ENCODE results near the gene ZMYND8. TPM values are rescaled to one million over a fixed set of nuclear protein-coding genes. Genes with fewer than 3 reads are reported as not detected.

Gene ZMYND8
- total RNA-seq, 4 donors from 2014 or later, result 44.6 to 78.6 (median 65.8) TPM

GRCh38 chr20:47283411-47283810, 73.1 kb downstream of the ZMYND8 start:
- 90% methylated on average over 3 of the region's 3 CpGs for WGBS
- Histone ChIP-seq H3K27me3 (no peaks in the 10 kb centered on the region), H3K27ac (replicated peaks in 1 of 4) (no peak overlapping the region), H3K4me1 (peaks cover 0 to 7% (median 4%) of the 10 kb centered on the region in 4 donors), H3K4me3 (no peak overlapping the region), H3K36me3 (peaks cover 42 to 99% (median 88%) of the 10 kb centered on the region in 4 donors), H3K9me3 (no peaks in the 10 kb centered on the region)
- no peak for TF ChIP-seq POLR2A (IDR thresholded peaks at IDR 0.05; ENCODE audit: low read depth)
- no peak for TF ChIP-seq POLR2AphosphoS5 (IDR thresholded peaks at IDR 0.05)
- no peak for TF ChIP-seq EP300 (IDR thresholded peaks at IDR 0.05)
- TF ChIP-seq, protein P1, sequence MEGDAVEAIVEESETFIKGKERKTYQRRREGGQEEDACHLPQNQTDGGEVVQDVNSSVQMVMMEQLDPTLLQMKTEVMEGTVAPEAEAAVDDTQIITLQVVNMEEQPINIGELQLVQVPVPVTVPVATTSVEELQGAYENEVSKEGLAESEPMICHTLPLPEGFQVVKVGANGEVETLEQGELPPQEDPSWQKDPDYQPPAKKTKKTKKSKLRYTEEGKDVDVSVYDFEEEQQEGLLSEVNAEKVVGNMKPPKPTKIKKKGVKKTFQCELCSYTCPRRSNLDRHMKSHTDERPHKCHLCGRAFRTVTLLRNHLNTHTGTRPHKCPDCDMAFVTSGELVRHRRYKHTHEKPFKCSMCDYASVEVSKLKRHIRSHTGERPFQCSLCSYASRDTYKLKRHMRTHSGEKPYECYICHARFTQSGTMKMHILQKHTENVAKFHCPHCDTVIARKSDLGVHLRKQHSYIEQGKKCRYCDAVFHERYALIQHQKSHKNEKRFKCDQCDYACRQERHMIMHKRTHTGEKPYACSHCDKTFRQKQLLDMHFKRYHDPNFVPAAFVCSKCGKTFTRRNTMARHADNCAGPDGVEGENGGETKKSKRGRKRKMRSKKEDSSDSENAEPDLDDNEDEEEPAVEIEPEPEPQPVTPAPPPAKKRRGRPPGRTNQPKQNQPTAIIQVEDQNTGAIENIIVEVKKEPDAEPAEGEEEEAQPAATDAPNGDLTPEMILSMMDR (IDR thresholded peaks at IDR 0.05), result no peak
- intact Hi-C loops (cut with DNase I), result no loop called here
- no peak for DNase-seq (ENCODE audit: extremely low spot score)

DNA sequence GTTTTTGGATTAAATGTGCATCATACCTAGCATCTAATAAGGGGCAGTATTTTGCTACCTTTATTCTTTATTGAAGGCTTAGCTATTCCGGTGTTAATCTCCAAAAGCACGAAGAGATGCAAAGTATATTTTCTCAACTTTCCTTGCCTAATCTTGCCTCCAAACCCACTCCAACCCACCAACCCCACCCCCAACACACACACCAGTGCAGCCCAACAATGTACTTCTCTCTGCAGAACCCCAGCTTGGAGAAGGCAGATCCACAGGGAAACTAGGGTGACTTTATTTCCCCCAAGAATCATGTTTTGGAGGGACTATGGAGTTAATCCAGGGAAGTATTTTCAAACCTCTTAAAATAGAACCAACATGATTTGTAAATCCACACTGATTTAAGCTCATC, 73.6 kb downstream of the ZMYND8 start:
- Histone ChIP-seq H3K27ac (replicated peaks in 1 of 4) (no peak overlapping the region), H3K4me3 (no peak overlapping the region), H3K4me1 (peaks cover 0 to 10% (median 4%) of the 10 kb centered on the region in 4 donors), H3K27me3 (no peaks in the 10 kb centered on the region), H3K36me3 (peaks cover 37 to 96% (median 90%) of the 10 kb centered on the region in 4 donors), H3K9me3 (no peaks in the 10 kb centered on the region)
- 96% methylated on average over 2 of the region's 2 CpGs for whole genome bisulfite sequencing
- intact Hi-C loops (cut with DNase I), result no loop called here
- no peak for TF ChIP-seq POLR2AphosphoS5 (IDR thresholded peaks at IDR 0.05)
- no peak for TF ChIP-seq EP300 (IDR thresholded peaks at IDR 0.05)
- TF ChIP-seq, protein P1 (IDR thresholded peaks at IDR 0.05), result no peak
- no peak for DNase-seq (ENCODE audit: extremely low spot score)

DNA sequence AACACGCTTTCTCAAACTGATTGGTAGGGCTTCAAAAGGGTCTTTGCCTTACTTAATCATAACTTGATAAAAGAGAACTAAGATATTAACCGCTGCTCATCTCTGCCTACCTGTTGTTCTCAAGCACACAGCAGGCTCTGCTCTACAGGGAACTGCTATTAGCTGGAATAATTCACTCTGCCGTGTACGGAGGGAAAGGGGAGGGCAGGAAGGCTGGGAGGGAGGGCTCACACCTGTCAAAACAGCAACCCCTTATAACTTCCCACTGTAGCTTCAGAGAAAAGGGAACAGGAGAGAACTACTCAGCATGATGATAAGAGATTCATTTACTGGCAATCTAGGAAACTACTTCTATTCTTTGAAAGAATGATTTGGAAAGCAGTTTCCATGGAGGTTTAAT, 75.1 kb downstream of the ZMYND8 start:
- Histone ChIP-seq H3K27me3 (no peaks in the 10 kb centered on the region), H3K27ac (replicated peaks in 1 of 4) (no peak overlapping the region), H3K36me3 (peaks cover 24 to 83% (median 80%) of the 10 kb centered on the region in 4 donors), H3K4me1 (peaks cover 12 to 25% (median 19%) of the 10 kb centered on the region in 4 donors), H3K4me3 (no peak overlapping the region), H3K9me3 (no peaks in the 10 kb centered on the region)
- no peak for DNase-seq (ENCODE audit: extremely low spot score)
- intact Hi-C loops (cut with DNase I), result no loop called here
- TF ChIP-seq POLR2A (IDR thresholded peaks at IDR 0.05; ENCODE audit: low read depth), result no peak
- TF ChIP-seq, protein P1 (IDR thresholded peaks at IDR 0.05), result no peak
- TF ChIP-seq EP300 (IDR thresholded peaks at IDR 0.05), result no peak
- no peak for TF ChIP-seq POLR2AphosphoS5 (IDR thresholded peaks at IDR 0.05)
- WGBS, result 67% methylated on average over 4 of the region's 4 CpGs

GRCh38 chr20:47280668-47281067, 75.8 kb downstream of the ZMYND8 start:
- intact Hi-C loops (cut with DNase I), result no loop called here
- peaks cover 27 to 83% (median 81%) of the 10 kb centered on the region in 4 donors for H3K36me3 ChIP-seq
- WGBS, result 82% methylated on average over 3 of the region's 3 CpGs
- TF ChIP-seq, protein P1 (IDR thresholded peaks at IDR 0.05), result no peak
- TF ChIP-seq EP300 (IDR thresholded peaks at IDR 0.05), result no peak
- H3K27me3 ChIP-seq, result no peaks in the 10 kb centered on the region
- H3K9me3 ChIP-seq, result no peaks in the 10 kb centered on the region
- H3K27ac ChIP-seq (replicated peaks in 1 of 4), result no peak overlapping the region
- H3K4me3 ChIP-seq, result no peak overlapping the region
- H3K4me1 ChIP-seq, result peaks cover 16 to 32% (median 26%) of the 10 kb centered on the region in 4 donors
- no peak for DNase-seq (ENCODE audit: extremely low spot score)

DNA sequence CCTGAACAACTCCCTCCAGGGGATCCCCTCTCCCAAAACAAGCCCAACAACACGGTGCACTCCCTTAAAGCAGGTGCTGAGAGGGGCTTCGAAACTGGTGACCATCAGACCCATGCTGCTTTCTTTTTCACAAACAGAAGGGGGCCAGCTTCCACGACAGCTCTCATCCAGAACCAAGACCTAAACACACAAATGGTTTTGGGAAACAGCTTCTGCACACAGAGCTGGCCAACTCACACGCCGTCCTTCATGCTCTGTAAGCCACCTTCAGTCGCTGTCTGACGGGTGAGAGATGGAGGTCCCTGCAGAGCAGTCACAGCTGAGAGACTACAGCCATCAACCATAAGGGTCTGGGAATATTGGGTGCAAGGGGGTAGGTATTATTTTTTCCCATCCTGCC, 76.3 kb downstream of the ZMYND8 start:
- Histone ChIP-seq H3K27me3 (no peaks in the 10 kb centered on the region), H3K36me3 (peaks cover 27 to 83% (median 81%) of the 10 kb centered on the region in 4 donors), H3K9me3 (no peaks in the 10 kb centered on the region), H3K4me3 (no peak overlapping the region), H3K27ac (replicated peaks in 1 of 4) (no peak overlapping the region), H3K4me1 (peaks cover 20 to 37% (median 30%) of the 10 kb centered on the region in 4 donors)
- 82% methylated on average over 7 of the region's 7 CpGs for WGBS
- TF ChIP-seq, protein P1 (IDR thresholded peaks at IDR 0.05), result no peak
- TF ChIP-seq POLR2AphosphoS5 (IDR thresholded peaks at IDR 0.05) (no peak), POLR2A (IDR thresholded peaks at IDR 0.05; ENCODE audit: low read depth) (no peak), EP300 (IDR thresholded peaks at IDR 0.05) (no peak)
- DNase-seq (ENCODE audit: extremely low spot score), result no peak
- intact Hi-C loops (cut with DNase I), result no loop called here
